ENCODE data around the gene ANK3. TPM values are rescaled to one million over a fixed set of nuclear protein-coding genes. Genes with fewer than 3 reads are reported as not detected.

Gene ANK3
- total RNA-seq, 2 donors from 2014 or later: 58.5 to 71.2 TPM

- DNase-seq (no peak), ATAC-seq (no peak)
- Mint-ChIP-seq H3K27me3 (no peaks in the 10 kb centered on the region), H3K27ac (no peak overlapping the region), H3K36me3 (ENCODE audit: low read depth) (peaks cover 9% of the 10 kb centered on the region), H3K4me1 (peaks cover 5% of the 10 kb centered on the region), H3K4me3 (no peak overlapping the region)
- no peaks in the 10 kb centered on the region for H3K9me3 ChIP-seq (ENCODE audit: control insufficient read depth, low read length, poor library complexity, severe bottlenecking)
These were observed 199.7 kb downstream of the ANK3 start for GRCh38 chr10:60189861-60190475.

- H3K27me3 Mint-ChIP-seq: no peaks in the 10 kb centered on the region
- H3K36me3 Mint-ChIP-seq (ENCODE audit: low read depth): peaks cover 4% of the 10 kb centered on the region
- no peak for DNase-seq
- H3K27ac Mint-ChIP-seq: peak overlapping the region; percentile 83
- H3K4me3 Mint-ChIP-seq: no peak overlapping the region
- H3K9me3 ChIP-seq (ENCODE audit: control insufficient read depth, low read length, poor library complexity, severe bottlenecking): no peaks in the 10 kb centered on the region
- H3K4me1 Mint-ChIP-seq: peaks cover 5% of the 10 kb centered on the region
- ATAC-seq: no peak
These were observed 201.1 kb downstream of the ANK3 start for GRCh38 chr10:60188548-60188947.

DNA sequence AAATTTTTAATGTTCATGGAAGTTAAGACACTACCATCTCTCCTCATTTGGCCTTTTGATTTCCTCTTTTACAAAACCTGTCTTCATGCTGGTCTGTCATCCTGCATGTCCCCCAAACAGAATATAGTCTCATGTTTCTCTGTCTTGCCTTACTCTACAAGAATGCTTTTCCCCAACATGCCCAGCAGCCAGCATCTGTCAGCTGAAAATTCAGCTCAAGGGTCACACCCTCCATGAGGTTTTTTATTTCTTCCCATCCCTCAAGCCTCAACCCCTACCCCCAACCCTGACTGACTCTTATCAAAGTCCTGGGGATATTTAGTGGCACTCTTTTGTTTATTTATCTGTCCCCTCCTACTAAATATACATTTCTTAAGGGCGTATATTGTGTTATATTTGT is 202.0 kb downstream of the ANK3 start:
- no peak overlapping the region for H3K27ac Mint-ChIP-seq
- H3K9me3 ChIP-seq (ENCODE audit: control insufficient read depth, low read length, poor library complexity, severe bottlenecking): no peaks in the 10 kb centered on the region
- no peak for ATAC-seq
- no peak for DNase-seq
- peaks cover 5% of the 10 kb centered on the region for H3K4me1 Mint-ChIP-seq
- H3K36me3 Mint-ChIP-seq (ENCODE audit: low read depth): peaks cover 3% of the 10 kb centered on the region
- H3K27me3 Mint-ChIP-seq: no peaks in the 10 kb centered on the region
- peak overlapping the region; percentile 25 for H3K4me3 Mint-ChIP-seq

- DNase-seq (no peak), ATAC-seq (no peak)
- Mint-ChIP-seq H3K4me1 (peaks cover 5% of the 10 kb centered on the region), H3K36me3 (ENCODE audit: low read depth) (peaks cover 2% of the 10 kb centered on the region), H3K27ac (no peak overlapping the region), H3K4me3 (no peak overlapping the region), H3K27me3 (no peaks in the 10 kb centered on the region)
- H3K9me3 ChIP-seq (ENCODE audit: control insufficient read depth, low read length, poor library complexity, severe bottlenecking): no peaks in the 10 kb centered on the region
These were observed 203.2 kb downstream of the ANK3 start for GRCh38 chr10:60186315-60187071.

DNA sequence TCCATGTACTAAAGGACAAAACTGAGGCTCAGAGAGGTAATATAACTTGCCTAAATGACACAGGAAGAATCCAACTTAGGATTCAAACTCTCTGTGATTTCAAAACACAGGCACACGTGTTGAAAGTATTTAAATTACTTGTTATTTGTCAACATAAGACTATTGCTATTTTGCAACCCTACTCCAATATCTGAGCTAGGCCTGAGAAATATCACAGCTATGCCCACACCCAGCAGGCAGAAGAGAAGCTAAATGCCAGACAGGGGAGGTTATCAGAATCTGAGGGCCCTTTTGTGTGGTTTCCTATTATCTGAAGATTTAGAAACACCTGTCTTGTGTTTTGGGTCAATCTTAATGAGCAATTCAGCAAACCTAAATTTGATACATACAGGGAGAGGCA is 204.3 kb downstream of the ANK3 start:
- DNase-seq: no peak
- peaks cover 2% of the 10 kb centered on the region for H3K36me3 Mint-ChIP-seq (ENCODE audit: low read depth)
- H3K27ac Mint-ChIP-seq: no peak overlapping the region
- peaks cover 5% of the 10 kb centered on the region for H3K4me1 Mint-ChIP-seq
- H3K27me3 Mint-ChIP-seq: no peaks in the 10 kb centered on the region
- no peaks in the 10 kb centered on the region for H3K9me3 ChIP-seq (ENCODE audit: control insufficient read depth, low read length, poor library complexity, severe bottlenecking)
- no peak overlapping the region for H3K4me3 Mint-ChIP-seq
- ATAC-seq: no peak

GRCh38 chr10:60182691-60183090 is 207.0 kb downstream of the ANK3 start:
- Mint-ChIP-seq H3K36me3 (ENCODE audit: low read depth) (peaks cover 2% of the 10 kb centered on the region), H3K4me3 (no peak overlapping the region), H3K4me1 (peaks cover 2% of the 10 kb centered on the region), H3K27me3 (no peaks in the 10 kb centered on the region), H3K27ac (no peak overlapping the region)
- DNase-seq: no peak
- no peak for ATAC-seq
- no peaks in the 10 kb centered on the region for H3K9me3 ChIP-seq (ENCODE audit: control insufficient read depth, low read length, poor library complexity, severe bottlenecking)

- ATAC-seq (no peak), DNase-seq (no peak)
- Mint-ChIP-seq H3K27me3 (no peaks in the 10 kb centered on the region), H3K4me1 (peaks cover 2% of the 10 kb centered on the region), H3K27ac (no peak overlapping the region), H3K36me3 (ENCODE audit: low read depth) (peaks cover 19% of the 10 kb centered on the region), H3K4me3 (no peak overlapping the region)
- no peaks in the 10 kb centered on the region for H3K9me3 ChIP-seq (ENCODE audit: control insufficient read depth, low read length, poor library complexity, severe bottlenecking)
These were observed 212.8 kb downstream of the ANK3 start for GRCh38 chr10:60176925-60177324.

- no peak overlapping the region for H3K4me3 Mint-ChIP-seq
- H3K4me1 Mint-ChIP-seq: peaks cover 2% of the 10 kb centered on the region
- H3K27ac Mint-ChIP-seq: no peak overlapping the region
- H3K27me3 Mint-ChIP-seq: no peaks in the 10 kb centered on the region
- peaks cover 19% of the 10 kb centered on the region for H3K36me3 Mint-ChIP-seq (ENCODE audit: low read depth)
- H3K9me3 ChIP-seq (ENCODE audit: control insufficient read depth, low read length, poor library complexity, severe bottlenecking): no peaks in the 10 kb centered on the region
- ATAC-seq: no peak
- no peak for DNase-seq
These were observed 214.2 kb downstream of the ANK3 start for GRCh38 chr10:60175441-60175971.

DNA sequence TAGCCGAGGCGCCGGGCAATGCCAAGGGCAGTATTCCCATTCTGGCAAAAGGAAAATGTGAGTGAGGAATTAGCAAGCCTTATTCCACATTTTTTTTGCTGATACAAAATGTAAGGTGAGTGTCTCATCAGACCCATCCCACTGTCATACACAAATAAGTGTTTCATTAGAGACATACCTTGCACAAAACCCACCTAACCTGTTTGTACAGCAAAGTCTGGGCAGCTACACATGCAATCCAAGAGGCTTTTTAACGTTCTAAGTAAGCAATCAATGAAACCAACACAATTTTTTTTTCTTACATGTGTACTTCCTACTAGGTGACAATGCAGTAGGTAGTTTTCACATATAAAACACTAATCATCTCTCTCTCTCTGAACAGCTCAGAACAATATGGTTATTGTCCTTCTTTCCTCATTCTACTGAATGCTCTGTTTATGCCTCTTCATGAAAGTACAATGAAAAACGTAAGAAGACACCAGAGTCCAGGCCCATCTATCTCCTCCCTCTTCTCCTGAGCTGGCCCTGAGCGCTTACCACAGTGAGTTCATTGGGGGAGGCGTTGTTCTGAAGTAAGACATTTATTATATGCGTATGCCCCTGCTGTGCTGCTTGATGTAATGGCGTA is 217.2 kb downstream of the ANK3 start:
- DNase-seq: no peak
- Mint-ChIP-seq H3K4me1 (peaks cover 2% of the 10 kb centered on the region), H3K4me3 (no peak overlapping the region), H3K27me3 (no peaks in the 10 kb centered on the region), H3K27ac (no peak overlapping the region), H3K36me3 (ENCODE audit: low read depth) (peaks cover 16% of the 10 kb centered on the region)
- no peak for ATAC-seq
- no peaks in the 10 kb centered on the region for H3K9me3 ChIP-seq (ENCODE audit: control insufficient read depth, low read length, poor library complexity, severe bottlenecking)

- Mint-ChIP-seq H3K4me3 (no peak overlapping the region), H3K27me3 (no peaks in the 10 kb centered on the region), H3K27ac (no peak overlapping the region), H3K36me3 (ENCODE audit: low read depth) (peaks cover 9% of the 10 kb centered on the region), H3K4me1 (peaks cover 2% of the 10 kb centered on the region)
- ATAC-seq (no peak), DNase-seq (no peak)
- no peaks in the 10 kb centered on the region for H3K9me3 ChIP-seq (ENCODE audit: control insufficient read depth, low read length, poor library complexity, severe bottlenecking)
These were observed 218.2 kb downstream of the ANK3 start for GRCh38 chr10:60171436-60172013.

GRCh38 chr10:60170250-60170649 is 219.4 kb downstream of the ANK3 start:
- Mint-ChIP-seq H3K4me1 (no peaks in the 10 kb centered on the region), H3K27me3 (no peaks in the 10 kb centered on the region), H3K4me3 (no peak overlapping the region)

GRCh38 chr10:60169111-60169510 is 220.6 kb downstream of the ANK3 start:
- no peaks in the 10 kb centered on the region for H3K27me3 Mint-ChIP-seq
- no peaks in the 10 kb centered on the region for H3K9me3 ChIP-seq (ENCODE audit: control insufficient read depth, low read length, poor library complexity, severe bottlenecking)
- DNase-seq (no peak), ATAC-seq (no peak)
- no peak overlapping the region for H3K27ac Mint-ChIP-seq
- peaks cover 7% of the 10 kb centered on the region for H3K36me3 Mint-ChIP-seq (ENCODE audit: low read depth)
- H3K4me3 Mint-ChIP-seq: no peak overlapping the region
- no peaks in the 10 kb centered on the region for H3K4me1 Mint-ChIP-seq

More at GRCh38 chr10:60170250-60170649, 219.4 kb downstream of the ANK3 start:
- DNase-seq: no peak
- H3K9me3 ChIP-seq (ENCODE audit: control insufficient read depth, low read length, poor library complexity, severe bottlenecking): no peaks in the 10 kb centered on the region
- Mint-ChIP-seq H3K27ac (no peak overlapping the region), H3K36me3 (ENCODE audit: low read depth) (peaks cover 9% of the 10 kb centered on the region)
- ATAC-seq: no peak

DNA sequence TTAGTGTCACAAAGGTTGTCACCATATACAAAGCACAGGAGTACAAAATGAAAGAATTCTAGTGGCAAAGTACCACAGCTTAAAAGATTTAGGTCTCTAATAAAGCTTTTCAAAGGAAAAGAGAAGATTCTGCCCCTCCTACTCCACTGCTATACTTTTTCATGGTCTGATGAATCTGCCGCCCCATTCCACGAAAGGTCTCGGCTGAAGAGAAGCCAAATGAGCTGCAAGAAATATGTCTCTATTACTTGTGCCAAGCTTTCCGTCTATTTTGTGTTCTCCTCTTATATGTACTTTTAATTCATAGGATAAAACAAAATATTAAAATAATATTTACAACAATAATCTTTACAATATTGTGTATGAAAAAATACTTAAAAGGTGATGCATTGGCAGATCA is 222.6 kb downstream of the ANK3 start:
- H3K27ac Mint-ChIP-seq: no peak overlapping the region

More for the DNA sequence above, 222.6 kb downstream of the ANK3 start:
- Mint-ChIP-seq H3K4me3 (no peak overlapping the region), H3K27me3 (no peaks in the 10 kb centered on the region), H3K4me1 (no peaks in the 10 kb centered on the region), H3K36me3 (ENCODE audit: low read depth) (peaks cover 2% of the 10 kb centered on the region)
- ATAC-seq (no peak), DNase-seq (no peak)
- no peaks in the 10 kb centered on the region for H3K9me3 ChIP-seq (ENCODE audit: control insufficient read depth, low read length, poor library complexity, severe bottlenecking)

Measured in T-helper 17 cell (primary cell).